Esophagus squamous epithelium (tissue), 5 donors: ENCODE results near the gene TBC1D10A. TPM values are rescaled to one million over a fixed set of nuclear protein-coding genes. Genes with fewer than 3 reads are reported as not detected.
A peak's percentile ranks its signal among the peaks of the same experiment; 100 is the strongest.

Experiments
- DNase-seq: peaks from one replicate; lab custom pipeline; 2025; lab: John Stamatoyannopoulos, UW
- H3K27ac ChIP-seq, 4 donors: fragments of 200-600 bp; sonication (generic); one replicate each; pipeline ENCODE4 v1.5.1; 2016 to 2019; ENCODE audit warnings: mild to moderate bottlenecking in 1 of 4
- H3K27me3 ChIP-seq, 4 donors: fragments of 200-600 bp; sonication (generic); 1 replicate in 3 of 4; 2 replicates in 1 of 4; pipeline versions ENCODE4 v1.5.1 to v1.6.0; 2017 to 2021; ENCODE audit warnings: antibody characterized with exemption in 1 of 4
- H3K36me3 ChIP-seq, 3 donors: fragments of 200-600 bp; sonication (generic); one replicate each; pipeline ENCODE4 v1.5.1; 2016 to 2019
- H3K4me1 ChIP-seq, 3 donors: fragments of 200-600 bp; sonication (generic); one replicate each; pipeline ENCODE4 v1.5.1; 2017 to 2019
- H3K4me3 ChIP-seq, 4 donors: fragments of 200-600 bp; sonication (generic); 1 replicate in 3 of 4; 2 replicates in 1 of 4; pipeline ENCODE4 v1.5.1; 2016 to 2019; ENCODE audit warnings: mild to moderate bottlenecking in 2 of 4, moderate library complexity in 1 of 4
- H3K9me3 ChIP-seq, 3 donors: fragments of 200-600 bp; sonication (generic); one replicate each; pipeline ENCODE4 v1.5.1; 2016 to 2019
- CTCF ChIP-seq, 6 experiments: fragments of 450-650 bp in 4 of 6; fragments of 200-600 bp in 2 of 6; sonication (generic) in 2 of 6; IDR thresholded peaks; one replicate each; pipeline ENCODE4 v1.5.1; 2016 to 2019; ENCODE audit warnings: antibody characterized with exemption in 6 of 6, mild to moderate bottlenecking in 4 of 6, moderate library complexity in 4 of 6
- POLR2A ChIP-seq, 4 donors: fragments of 450-650 bp; IDR thresholded peaks; one replicate each; pipeline ENCODE4 v1.6.1; 2017; ENCODE audit warnings: antibody characterized with exemption in 4 of 4, mild to moderate bottlenecking in 4 of 4, moderate library complexity in 3 of 4
- WGBS, 2 donors: methylation state at CpG; one replicate each; pipeline ENCODE4 v1.1.5; 2018; 5-methylcytosine and 5-hydroxymethylcytosine counted together
- intact Hi-C: fragments of 100-400 bp; cut with DNase I; formaldehyde crosslinking; loops from one replicate; pipeline ENCODE4 v1.15.0; 2022
- total RNA-seq, 4 donors: library from RNA; depleted of rRNA; stranded (reverse); fragments of >200 nt; gene quantifications; one replicate each; pipeline ENCODE4 v1.1.0, GENCODE V29; 2016
- donor health status: DM: yes; HTN: yes; CAD: no.

The TBC1D10A gene
- total RNA-seq, 4 donors from 2014 or later: 40.7 to 55.1 (median 47.0) TPM

- H3K9me3 ChIP-seq: no peaks in the 10 kb centered on the region
- intact Hi-C loops: no loop called here
- no peak overlapping the region for H3K27ac ChIP-seq
- WGBS, 2 donors: 86 to 97% methylated on average over 2 of the region's 2 CpGs
- no peaks in the 10 kb centered on the region for H3K27me3 ChIP-seq
- TF ChIP-seq POLR2A (IDR thresholded peaks at IDR 0.05) (no peak), CTCF (IDR thresholded peaks at IDR 0.05) (no peak)
- H3K36me3 ChIP-seq: peaks cover 51 to 88% (median 55%) of the 10 kb centered on the region in 3 donors
- peaks cover 0 to 5% (median 0%) of the 10 kb centered on the region in 3 donors for H3K4me1 ChIP-seq
- H3K4me3 ChIP-seq: no peak overlapping the region
- DNase-seq: no peak
These were observed 6.4 kb upstream of the TBC1D10A start for GRCh38 chr22:30332994-30333706.

- peaks cover 45 to 82% (median 49%) of the 10 kb centered on the region in 3 donors for H3K36me3 ChIP-seq
- H3K27me3 ChIP-seq: no peaks in the 10 kb centered on the region
- H3K4me3 ChIP-seq: no peak overlapping the region
- intact Hi-C loops: no loop called here
- peaks cover 0 to 11% (median under 1%) of the 10 kb centered on the region in 3 donors for H3K4me1 ChIP-seq
- TF ChIP-seq CTCF (IDR thresholded peaks at IDR 0.05) (no peak), POLR2A (IDR thresholded peaks at IDR 0.05) (no peak)
- no peak overlapping the region for H3K27ac ChIP-seq
- WGBS, 2 donors: 59 to 92% methylated on average over 2 of the region's 5 CpGs
- DNase-seq: no peak
- H3K9me3 ChIP-seq: no peaks in the 10 kb centered on the region
These were observed 5.8 kb upstream of the TBC1D10A start for GRCh38 chr22:30332551-30332950.

GRCh38 chr22:30328466-30329049 is 1.8 kb upstream of the TBC1D10A start:
- intact Hi-C loops: loop anchor here (5.0 kb wide), 1 partner anchor 41 kb away; the partner anchor contains the start of gene CASTOR1
- no peaks in the 10 kb centered on the region for H3K9me3 ChIP-seq
- H3K27ac ChIP-seq: peak overlapping the region in 2 of 4 donors; percentile 86 to 99
- DNase-seq: no peak
- no peak for TF ChIP-seq CTCF (IDR thresholded peaks at IDR 0.05)
- TF ChIP-seq POLR2A (IDR thresholded peaks at IDR 0.05): no peak
- peaks cover 5 to 43% (median 12%) of the 10 kb centered on the region in 3 donors for H3K36me3 ChIP-seq
- H3K4me3 ChIP-seq: no peak overlapping the region
- no peaks in the 10 kb centered on the region for H3K27me3 ChIP-seq
- H3K4me1 ChIP-seq: peaks cover 20 to 43% (median 26%) of the 10 kb centered on the region in 3 donors
- WGBS, 2 donors: 65 to 71% methylated on average over 1 to 3 of the region's 3 CpGs

- Histone ChIP-seq H3K27ac (peak overlapping the region in 3 of 4 donors; percentile 86 to 99 (median 99)), H3K27me3 (no peaks in the 10 kb centered on the region), H3K36me3 (peaks cover 3 to 43% (median 7%) of the 10 kb centered on the region in 3 donors), H3K9me3 (no peaks in the 10 kb centered on the region), H3K4me3 (no peak overlapping the region), H3K4me1 (peaks cover 27 to 49% (median 28%) of the 10 kb centered on the region in 3 donors)
- intact Hi-C loops: loop anchor here (5.0 kb wide), 1 partner anchor 41 kb away; the partner anchor contains the start of gene CASTOR1
- 53 to 58% methylated on average over 5 of the region's 5 CpGs for WGBS, 2 donors
- no peak for DNase-seq
- TF ChIP-seq POLR2A (IDR thresholded peaks at IDR 0.05): no peak
- TF ChIP-seq CTCF (IDR thresholded peaks at IDR 0.05): peak in 2 of 6 experiments; percentile 18 to 40
These were observed 1.2 kb upstream of the TBC1D10A start for GRCh38 chr22:30327864-30328345.
